Chondrocyte (in vitro differentiated cells): Measurements from ENCODE around the gene PEPD. TPM values are rescaled to one million over a fixed set of nuclear protein-coding genes. Genes with fewer than 3 reads are reported as not detected.
A peak's percentile ranks its signal among the peaks of the same experiment; 100 is the strongest.

ENCODE experiments used
- DNase-seq: peaks from one replicate; pipeline ENCODE4 v3.0.0; 2021; ENCODE audit warnings: mixed read lengths, low spot score
- H3K27ac Mint-ChIP-seq: one replicate; pipeline ENCODE4 v1.8.0; 2021; ENCODE audit warnings: mild to moderate bottlenecking, moderate library complexity, mixed read lengths; ENCODE audit not compliant: unreplicated experiment
- H3K27me3 Mint-ChIP-seq: 2 replicates; pipeline ENCODE4 v1.8.0; 2021; ENCODE audit warnings: low read depth, mixed read lengths
- H3K36me3 Mint-ChIP-seq: 2 replicates; pipeline ENCODE4 v1.8.0; 2021; ENCODE audit warnings: low read depth, mixed read lengths
- H3K4me1 Mint-ChIP-seq: 2 replicates; pipeline ENCODE4 v1.8.0; 2021; ENCODE audit warnings: low read depth, mild to moderate bottlenecking, mixed read lengths
- H3K4me3 Mint-ChIP-seq: one replicate; pipeline ENCODE4 v1.8.0; 2021; ENCODE audit warnings: mild to moderate bottlenecking, moderate library complexity, mixed read lengths; ENCODE audit not compliant: unreplicated experiment
- H3K9me3 Mint-ChIP-seq: 2 replicates; pipeline ENCODE4 v1.8.0; 2021; ENCODE audit warnings: low read depth, mixed read lengths
- CTCF ChIP-seq: fragments of 200-600 bp; sonication (generic); IDR thresholded peaks from 2 replicates; pipeline ENCODE4 v1.5.0; 2021; ENCODE audit warnings: antibody characterized with exemption, mild to moderate bottlenecking, moderate library complexity
- total RNA-seq: library from RNA; stranded (reverse); gene quantifications from 3 replicates; pipeline ENCODE4 v1.2.1, GENCODE V29; 2021

The PEPD gene
- total RNA-seq, 1 donor from 2014 or later = 55.6 TPM

- peaks cover 47% of the 10 kb centered on the region for H3K4me1 Mint-ChIP-seq
- peak overlapping the region; percentile 76 for H3K27ac Mint-ChIP-seq
- TF ChIP-seq CTCF = no peak
These were observed 140.5 kb downstream of the PEPD start for GRCh38 chr19:33381101-33381500.

GRCh38 chr19:33379151-33379829 lies 142.3 kb downstream of the PEPD start:
- DNase-seq = no peak
- Mint-ChIP-seq H3K27me3 (no peaks in the 10 kb centered on the region), H3K9me3 (no peaks in the 10 kb centered on the region), H3K27ac (no peak overlapping the region), H3K4me1 (peaks cover 64% of the 10 kb centered on the region), H3K4me3 (no peak overlapping the region), H3K36me3 (peaks cover 14% of the 10 kb centered on the region)
- TF ChIP-seq CTCF = no peak

More at GRCh38 chr19:33381101-33381500, 140.5 kb downstream of the PEPD start:
- H3K9me3 Mint-ChIP-seq = no peaks in the 10 kb centered on the region
- DNase-seq = no peak
- no peak overlapping the region for H3K4me3 Mint-ChIP-seq
- H3K36me3 Mint-ChIP-seq = peaks cover 11% of the 10 kb centered on the region
- H3K27me3 Mint-ChIP-seq = no peaks in the 10 kb centered on the region

GRCh38 chr19:33377586-33378475 lies 143.8 kb downstream of the PEPD start:
- H3K27ac Mint-ChIP-seq = peak overlapping the region; percentile 72
- no peak for DNase-seq
- no peaks in the 10 kb centered on the region for H3K27me3 Mint-ChIP-seq
- no peak for TF ChIP-seq CTCF
- H3K4me3 Mint-ChIP-seq = no peak overlapping the region
- H3K36me3 Mint-ChIP-seq = peaks cover 11% of the 10 kb centered on the region
- H3K9me3 Mint-ChIP-seq = no peaks in the 10 kb centered on the region
- peaks cover 68% of the 10 kb centered on the region for H3K4me1 Mint-ChIP-seq

GRCh38 chr19:33376941-33377557 lies 144.5 kb downstream of the PEPD start:
- Mint-ChIP-seq H3K4me1 (peaks cover 66% of the 10 kb centered on the region), H3K27me3 (no peaks in the 10 kb centered on the region), H3K4me3 (no peak overlapping the region), H3K9me3 (no peaks in the 10 kb centered on the region), H3K36me3 (peaks cover 11% of the 10 kb centered on the region), H3K27ac (peak overlapping the region; percentile 95)
- TF ChIP-seq CTCF = no peak
- DNase-seq = no peak

GRCh38 chr19:33376423-33376822 lies 145.2 kb downstream of the PEPD start:
- DNase-seq = no peak
- TF ChIP-seq CTCF = no peak
- peaks cover 60% of the 10 kb centered on the region for H3K4me1 Mint-ChIP-seq
- peaks cover 11% of the 10 kb centered on the region for H3K36me3 Mint-ChIP-seq
- peak overlapping the region; percentile 79 for H3K4me3 Mint-ChIP-seq
- H3K27ac Mint-ChIP-seq = peak overlapping the region; percentile 95
- no peaks in the 10 kb centered on the region for H3K9me3 Mint-ChIP-seq
- no peaks in the 10 kb centered on the region for H3K27me3 Mint-ChIP-seq
